Activated CD4-positive, alpha-beta T cell treated with anti-CD3 and anti-CD28 coated beads for 4 hours (primary cell): ENCODE measurements around the gene NEB.

ENCODE experiments used
- DNase-seq, 2 donors: peaks; one replicate each; pipeline ENCODE4 v3.0.0-alpha.2; 2020

NEB gene, protein sequence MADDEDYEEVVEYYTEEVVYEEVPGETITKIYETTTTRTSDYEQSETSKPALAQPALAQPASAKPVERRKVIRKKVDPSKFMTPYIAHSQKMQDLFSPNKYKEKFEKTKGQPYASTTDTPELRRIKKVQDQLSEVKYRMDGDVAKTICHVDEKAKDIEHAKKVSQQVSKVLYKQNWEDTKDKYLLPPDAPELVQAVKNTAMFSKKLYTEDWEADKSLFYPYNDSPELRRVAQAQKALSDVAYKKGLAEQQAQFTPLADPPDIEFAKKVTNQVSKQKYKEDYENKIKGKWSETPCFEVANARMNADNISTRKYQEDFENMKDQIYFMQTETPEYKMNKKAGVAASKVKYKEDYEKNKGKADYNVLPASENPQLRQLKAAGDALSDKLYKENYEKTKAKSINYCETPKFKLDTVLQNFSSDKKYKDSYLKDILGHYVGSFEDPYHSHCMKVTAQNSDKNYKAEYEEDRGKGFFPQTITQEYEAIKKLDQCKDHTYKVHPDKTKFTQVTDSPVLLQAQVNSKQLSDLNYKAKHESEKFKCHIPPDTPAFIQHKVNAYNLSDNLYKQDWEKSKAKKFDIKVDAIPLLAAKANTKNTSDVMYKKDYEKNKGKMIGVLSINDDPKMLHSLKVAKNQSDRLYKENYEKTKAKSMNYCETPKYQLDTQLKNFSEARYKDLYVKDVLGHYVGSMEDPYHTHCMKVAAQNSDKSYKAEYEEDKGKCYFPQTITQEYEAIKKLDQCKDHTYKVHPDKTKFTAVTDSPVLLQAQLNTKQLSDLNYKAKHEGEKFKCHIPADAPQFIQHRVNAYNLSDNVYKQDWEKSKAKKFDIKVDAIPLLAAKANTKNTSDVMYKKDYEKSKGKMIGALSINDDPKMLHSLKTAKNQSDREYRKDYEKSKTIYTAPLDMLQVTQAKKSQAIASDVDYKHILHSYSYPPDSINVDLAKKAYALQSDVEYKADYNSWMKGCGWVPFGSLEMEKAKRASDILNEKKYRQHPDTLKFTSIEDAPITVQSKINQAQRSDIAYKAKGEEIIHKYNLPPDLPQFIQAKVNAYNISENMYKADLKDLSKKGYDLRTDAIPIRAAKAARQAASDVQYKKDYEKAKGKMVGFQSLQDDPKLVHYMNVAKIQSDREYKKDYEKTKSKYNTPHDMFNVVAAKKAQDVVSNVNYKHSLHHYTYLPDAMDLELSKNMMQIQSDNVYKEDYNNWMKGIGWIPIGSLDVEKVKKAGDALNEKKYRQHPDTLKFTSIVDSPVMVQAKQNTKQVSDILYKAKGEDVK (N-terminal part only)

DNA sequence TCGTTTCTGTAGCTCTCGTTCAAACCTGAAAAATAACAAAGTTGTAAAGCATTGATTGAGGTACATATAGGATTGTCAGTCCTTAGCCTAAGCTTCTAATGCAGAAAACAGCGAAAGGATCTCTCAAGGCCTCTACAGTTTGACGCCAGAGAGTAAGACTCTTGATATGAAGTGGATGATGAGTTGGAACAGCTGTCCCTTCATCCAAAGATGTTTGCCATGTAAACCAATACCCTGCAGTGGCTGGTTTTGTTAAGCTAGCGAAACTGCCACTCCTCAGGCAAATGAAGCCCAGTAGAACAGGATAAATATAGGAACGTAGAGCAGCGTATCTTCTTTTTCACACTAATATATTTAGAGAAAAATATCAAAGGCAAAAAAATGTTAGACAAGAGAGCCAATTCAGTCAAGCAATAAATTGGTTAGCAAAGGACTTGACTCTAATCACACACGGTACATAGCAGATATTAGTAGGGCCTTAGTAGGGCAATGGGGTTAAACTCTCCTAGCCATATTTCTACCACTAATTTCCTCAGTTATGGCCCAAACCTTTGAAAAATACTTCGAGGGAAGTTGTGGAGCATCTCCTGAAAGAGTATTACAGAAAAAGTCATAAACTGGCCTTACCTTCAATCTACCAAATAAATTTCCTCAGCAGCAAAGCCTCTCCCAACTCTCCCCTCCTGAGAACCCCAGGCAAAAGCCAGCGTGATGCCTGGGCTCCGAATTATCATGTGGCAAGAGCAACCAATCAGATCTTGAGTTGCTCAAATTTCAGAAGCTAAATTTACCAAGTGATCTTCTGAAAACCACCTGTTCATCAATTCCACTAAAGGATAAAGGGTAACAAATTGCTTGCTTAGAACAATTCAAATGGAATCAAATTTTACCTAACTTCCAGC is at the start of gene NEB:
NEB (minus strand) TSS at position 706 of the 902 bp plus-strand sequence. CDS start 1,320 bp downstream, outside the sequence.
- DNase-seq: no peak

GRCh38 chr2:151783133-151783520 is 48.9 kb upstream of the NEB start:
- DNase-seq: no peak

DNA sequence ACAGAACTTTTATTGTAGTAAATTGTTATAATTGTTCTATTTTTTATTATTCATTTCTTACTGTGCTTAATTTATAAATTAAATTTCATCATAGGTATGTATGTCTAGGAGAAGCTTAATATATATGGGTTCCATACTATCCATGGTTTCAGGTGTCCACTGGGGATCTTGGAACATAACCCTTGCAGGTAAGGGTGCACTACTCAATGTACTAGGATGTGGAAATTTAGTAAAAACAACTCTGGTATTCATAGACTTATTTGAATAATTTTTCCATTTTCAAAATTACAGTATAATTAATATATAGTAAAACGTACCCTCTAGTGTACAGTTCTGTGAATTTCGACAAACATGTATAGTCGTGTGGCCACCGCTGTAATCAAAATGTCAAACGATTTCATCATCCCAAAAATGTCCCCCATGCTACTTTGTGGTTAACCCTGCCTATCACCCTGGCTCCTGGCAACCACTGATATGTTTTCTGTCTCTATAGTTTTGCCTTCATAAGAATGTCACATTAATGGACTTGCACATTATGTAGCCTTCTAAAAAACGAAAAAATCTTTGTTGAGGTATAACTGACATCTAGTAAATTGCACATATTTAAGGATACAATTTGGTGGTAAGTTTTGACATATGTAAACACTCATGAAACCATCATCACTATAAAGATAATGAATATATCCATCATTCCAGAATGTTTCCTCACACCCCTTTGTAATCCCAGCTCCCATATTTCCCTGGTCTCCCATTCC is 48.3 kb upstream of the NEB start:
- no peak for DNase-seq

DNA sequence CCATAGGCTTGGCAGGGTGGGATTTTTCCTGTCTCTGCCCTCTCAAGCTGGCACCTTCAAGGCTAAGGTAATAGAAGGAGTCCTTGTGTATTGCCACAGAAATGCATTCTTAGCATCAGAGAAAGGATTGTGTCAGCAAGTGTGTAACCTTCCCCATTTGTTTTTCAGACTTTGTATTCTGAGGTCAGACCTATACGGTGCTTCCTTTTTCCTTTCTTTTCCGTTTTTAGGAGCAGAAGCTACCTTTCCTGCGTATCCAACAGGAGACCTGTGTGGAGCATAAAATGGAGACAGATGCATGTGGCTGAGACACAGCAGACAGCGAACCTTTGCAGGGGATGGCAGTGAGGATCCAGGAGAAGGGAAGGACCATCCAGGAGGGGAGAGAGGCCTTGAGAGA is 47.4 kb upstream of the NEB start:
- no peak for DNase-seq

DNA sequence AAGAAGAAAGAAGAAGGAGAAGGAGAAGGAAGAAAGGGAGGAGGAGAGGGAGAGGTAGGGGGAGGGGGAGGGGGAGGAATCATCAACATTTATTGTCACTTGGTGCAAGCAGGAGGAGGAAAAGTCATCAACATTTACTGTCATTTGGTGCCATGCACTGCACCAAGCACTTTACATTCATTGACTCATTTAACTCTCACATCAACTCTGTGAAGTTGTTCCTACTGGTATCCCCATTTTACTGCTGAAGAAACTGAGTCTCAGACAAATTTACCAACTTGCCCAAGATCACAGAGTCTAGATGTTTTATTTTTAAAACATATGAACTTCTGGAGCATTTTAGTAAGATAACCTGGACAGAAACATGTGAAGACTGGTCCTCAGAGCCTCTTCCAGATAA is 46.7 kb upstream of the NEB start:
- no peak for DNase-seq

DNA sequence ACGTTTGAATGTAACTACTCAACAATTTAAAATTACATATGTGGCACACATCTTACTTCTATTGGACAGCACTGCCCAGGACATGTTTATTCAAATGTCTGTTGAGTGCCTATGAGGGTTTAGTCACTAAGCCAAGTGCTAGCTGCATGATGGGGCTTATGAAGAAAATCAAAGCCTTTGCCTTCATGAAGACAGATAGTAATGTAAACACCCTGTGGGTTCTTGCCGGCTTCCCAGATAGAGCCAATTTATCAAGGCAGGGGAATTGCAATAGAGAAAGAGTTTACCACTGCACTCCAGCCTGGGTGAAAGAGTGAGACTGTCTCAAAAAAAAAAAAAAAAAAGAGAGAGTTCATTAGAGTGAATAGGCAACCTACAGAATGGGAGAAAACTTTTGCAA is 43.7 kb upstream of the NEB start:
- no peak for DNase-seq

GRCh38 chr2:151777487-151777886 is 43.2 kb upstream of the NEB start:
- DNase-seq: no peak

DNA sequence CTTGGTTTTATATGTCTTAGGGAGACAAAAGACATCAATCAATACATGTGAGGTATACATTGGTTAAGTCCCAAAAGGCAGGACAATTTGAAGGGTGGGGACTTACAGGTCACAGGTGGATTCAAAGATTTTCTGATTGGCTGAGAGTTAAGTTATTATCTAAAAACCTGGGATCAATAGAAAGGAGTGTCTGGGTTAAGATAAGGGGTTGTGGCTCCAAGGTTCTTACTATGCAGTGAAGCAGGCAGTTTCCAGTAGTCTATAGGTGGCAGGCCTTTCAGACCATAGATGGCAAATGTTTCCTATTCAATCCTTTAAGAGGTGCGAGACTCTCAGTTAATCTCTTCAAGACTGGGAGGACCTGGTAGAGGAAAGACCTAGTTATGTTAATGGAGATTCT is 42.1 kb upstream of the NEB start:
- no peak for DNase-seq

- DNase-seq: no peak
These were observed 40.9 kb upstream of the NEB start for GRCh38 chr2:151775057-151775740.

- DNase-seq: no peak
These were observed 40.2 kb upstream of the NEB start for GRCh38 chr2:151774506-151774905.

- DNase-seq: no peak
These were observed 37.5 kb upstream of the NEB start for GRCh38 chr2:151771599-151772358.

GRCh38 chr2:151770995-151771394 is 36.7 kb upstream of the NEB start:
- no peak for DNase-seq

DNA sequence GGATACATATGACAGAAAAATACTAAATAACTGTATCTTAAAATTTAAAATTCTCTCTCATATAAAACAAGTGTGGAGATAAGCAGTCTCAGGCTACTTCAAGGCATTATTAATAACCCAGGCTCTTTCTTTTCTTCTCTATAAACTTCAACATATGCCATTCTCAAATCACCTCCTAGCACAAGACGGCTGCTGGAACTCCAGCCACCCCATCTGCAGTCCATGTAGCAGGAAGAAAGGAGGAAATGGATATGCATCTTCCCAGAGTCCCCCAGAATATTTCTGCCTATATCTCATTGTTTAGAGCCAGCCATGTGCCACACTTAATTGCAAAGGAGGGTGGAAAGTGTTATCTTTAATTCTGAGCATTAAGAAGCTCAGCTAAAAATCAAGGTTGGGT is 35.3 kb upstream of the NEB start:
- DNase-seq: no peak

DNA sequence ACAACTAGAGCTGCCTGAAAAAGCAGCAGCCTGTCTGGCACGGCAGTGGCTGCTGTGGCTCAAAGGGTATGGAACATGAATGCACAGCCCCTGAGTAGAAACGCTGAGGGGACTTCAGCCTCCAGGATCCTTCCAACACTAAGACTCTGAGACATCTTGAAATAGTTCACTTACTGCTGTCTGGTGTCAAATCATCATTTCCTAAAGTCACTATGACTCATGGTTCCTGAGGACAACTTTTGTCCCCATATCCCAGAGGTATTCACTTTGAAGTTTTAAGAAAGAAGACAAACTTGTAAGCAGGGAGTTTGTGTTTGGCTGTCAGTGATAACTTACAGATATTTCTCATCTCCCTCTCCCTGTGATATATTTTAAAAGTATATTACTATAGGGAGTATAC is 33.3 kb upstream of the NEB start:
- DNase-seq: no peak

- DNase-seq: no peak
These were observed 32.3 kb upstream of the NEB start for GRCh38 chr2:151766437-151767153.

DNA sequence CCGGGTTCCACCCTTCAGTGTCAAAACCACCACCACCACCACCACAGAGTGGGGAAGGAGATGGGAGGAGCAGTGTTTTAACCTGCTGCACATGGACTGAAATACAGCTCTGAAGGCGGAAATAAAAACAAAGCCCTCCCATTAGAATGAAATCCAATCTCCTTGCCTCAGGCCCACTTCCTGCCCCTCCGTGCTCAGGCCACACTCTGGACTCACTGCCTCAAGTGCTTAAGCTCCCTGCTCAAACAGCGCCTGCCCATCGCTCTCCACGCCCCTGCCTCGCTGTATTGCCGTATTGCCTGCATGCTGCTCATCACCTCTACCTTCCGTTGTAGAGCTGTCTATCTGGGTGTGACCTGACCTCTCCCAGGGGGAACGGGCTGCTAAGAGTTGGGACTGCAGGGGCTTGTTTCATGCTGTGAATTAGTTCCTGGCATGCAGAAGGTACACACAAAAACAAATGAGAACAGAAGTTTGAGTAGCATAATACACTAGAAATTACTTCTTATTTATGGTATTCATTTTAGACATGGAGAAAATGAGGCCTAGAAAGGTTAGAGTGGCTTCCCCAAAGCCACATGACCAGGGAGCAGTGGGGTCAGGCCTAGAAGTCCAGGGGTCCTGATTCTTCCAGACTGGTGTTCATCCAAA is 31.6 kb upstream of the NEB start:
- DNase-seq: no peak

- DNase-seq: no peak
These were observed 28.4 kb upstream of the NEB start for GRCh38 chr2:151762694-151763093.

- no peak for DNase-seq
These were observed 27.4 kb upstream of the NEB start for GRCh38 chr2:151761687-151762086.

DNA sequence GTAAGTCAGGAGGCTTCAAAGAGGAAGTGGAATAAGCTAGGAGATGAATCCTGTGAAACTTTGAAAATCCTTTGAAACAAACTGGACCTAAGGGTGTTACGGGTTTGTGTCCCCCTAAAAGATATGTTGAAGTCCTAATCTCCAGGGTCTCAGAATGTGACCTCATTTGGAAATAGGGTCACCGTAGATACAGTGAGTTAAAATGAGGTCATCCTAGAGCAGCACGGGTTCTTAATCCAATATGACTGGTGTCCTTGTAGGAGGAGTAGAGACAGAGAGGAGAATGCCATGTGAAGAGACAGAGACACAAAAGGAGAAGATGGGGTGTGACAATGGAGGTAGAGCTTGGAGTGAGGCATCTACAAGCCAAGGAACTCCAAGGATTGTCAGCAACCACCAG is 26.9 kb upstream of the NEB start:
- DNase-seq: no peak
